ENCODE results near the gene RBM8A. TPM values are rescaled to one million over a fixed set of nuclear protein-coding genes. Genes with fewer than 3 reads are reported as not detected.

RBM8A gene
- total RNA-seq, 4 donors from 2014 or later: 120 to 176 (median 149) TPM

GRCh38 chr1:145878724-145879123, 48.6 kb downstream of the RBM8A start:
- no peak overlapping the region for H3K4me3 ChIP-seq (ENCODE audit: low read depth, poor library complexity, severe bottlenecking)
- WGBS, 2 donors: 80 to 86% methylated on average over 2 of the region's 2 CpGs
- intact Hi-C loops (cut with DNase I; ENCODE audit: low total_unique reads): no loop called here
- no peak for DNase-seq (ENCODE audit: low spot score in 2 of 2)
- no peak for TF ChIP-seq POLR2A (IDR thresholded peaks at IDR 0.05)
- no peak for TF ChIP-seq CTCF (IDR thresholded peaks at IDR 0.05)

GRCh38 chr1:145877923-145878486, 49.3 kb downstream of the RBM8A start:
- intact Hi-C loops (cut with DNase I; ENCODE audit: low total_unique reads): no loop called here
- 73 to 76% methylated on average over 7 of the region's 7 CpGs for WGBS, 2 donors
- H3K4me3 ChIP-seq (ENCODE audit: low read depth, poor library complexity, severe bottlenecking): no peak overlapping the region
- no peak for TF ChIP-seq POLR2A (IDR thresholded peaks at IDR 0.05)
- no peak for TF ChIP-seq CTCF (IDR thresholded peaks at IDR 0.05)
- DNase-seq (ENCODE audit: low spot score in 2 of 2): no peak

- TF ChIP-seq CTCF (IDR thresholded peaks at IDR 0.05) (no peak), POLR2A (IDR thresholded peaks at IDR 0.05) (no peak)
- intact Hi-C loops (cut with DNase I; ENCODE audit: low total_unique reads): no loop called here
- DNase-seq (ENCODE audit: low spot score in 2 of 2): no peak
- no peak overlapping the region for H3K4me3 ChIP-seq (ENCODE audit: low read depth, poor library complexity, severe bottlenecking)
- 95 to 98% methylated on average over 12 of the region's 12 CpGs for WGBS, 2 donors
Measured at GRCh38 chr1:145874646-145875045, 52.6 kb downstream of the RBM8A start.

GRCh38 chr1:145871994-145872924, 55.0 kb downstream of the RBM8A start:
- intact Hi-C loops (cut with DNase I; ENCODE audit: low total_unique reads): no loop called here
- 21 to 42% methylated on average over 42 to 47 of the region's 47 CpGs for WGBS, 2 donors
- TF ChIP-seq CTCF (IDR thresholded peaks at IDR 0.05) (no peak), POLR2A (IDR thresholded peaks at IDR 0.05) (no peak)

More at GRCh38 chr1:145871994-145872924, 55.0 kb downstream of the RBM8A start:
- DNase-seq (ENCODE audit: low spot score in 2 of 2): peak; percentile 59 to 95
- peak overlapping the region; percentile 11 for H3K4me3 ChIP-seq (ENCODE audit: low read depth, poor library complexity, severe bottlenecking)

Other genes starting within 250 kb of the RBM8A start
- gene PDZK1, start 220.1 kb downstream of the RBM8A start, total RNA-seq: 1 to 10 TPM in 3 of 4 donors, not detected in 1; 1.8 to 6.8 (median 3.1) TPM
- under 1 TPM in 2 of 4 donors, not detected in 2; 0.38 to 0.63 TPM for gene CD160, start 208.0 kb downstream of the RBM8A start, total RNA-seq
- gene RNF115, start 103.4 kb downstream of the RBM8A start, total RNA-seq: 10 to 100 TPM in 2 of 4 donors, 1 to 10 TPM in 2; 7.0 to 12.8 (median 9.3) TPM
- gene POLR3C, start 103.3 kb downstream of the RBM8A start, total RNA-seq: 10 to 100 TPM; 25.1 to 31.3 (median 27.0) TPM
- 1 to 10 TPM in 3 of 4 donors, under 1 TPM in 1; 0.25 to 5.0 (median 2.5) TPM for gene NUDT17, start 81.9 kb downstream of the RBM8A start, total RNA-seq
- gene PIAS3, start 68.4 kb downstream of the RBM8A start, total RNA-seq: 10 to 100 TPM; 22.8 to 47.7 (median 33.0) TPM
- gene ANKRD35, start 41.6 kb downstream of the RBM8A start, total RNA-seq: 10 to 100 TPM; 32.2 to 68.6 (median 48.4) TPM
- gene ITGA10, start 17.4 kb downstream of the RBM8A start, total RNA-seq: 1 to 10 TPM; 1.8 to 3.6 (median 2.6) TPM
- 10 to 100 TPM; 27.0 to 47.1 (median 30.2) TPM for gene PEX11B, start 8.8 kb downstream of the RBM8A start, total RNA-seq
- 10 to 100 TPM in 1 of 4 donors, 1 to 10 TPM in 3; 4.6 to 14.2 (median 7.7) TPM for gene LIX1L, start 30.5 kb upstream of the RBM8A start, total RNA-seq
- gene ANKRD34A, start 37.1 kb upstream of the RBM8A start, total RNA-seq: 1 to 10 TPM in 1 of 4 donors, under 1 TPM in 3; 0.12 to 1.3 (median 0.39) TPM
- gene POLR3GL, start 37.2 kb upstream of the RBM8A start, total RNA-seq: 10 to 100 TPM; 10.6 to 15.3 (median 14.2) TPM
- 1,000 to 10,000 TPM; 2,445 to 6,877 (median 3,895) TPM for gene TXNIP, start 69.1 kb upstream of the RBM8A start, total RNA-seq
- not detected for gene HJV, start 94.3 kb upstream of the RBM8A start, total RNA-seq
- gene NBPF10, start 217.3 kb upstream of the RBM8A start, total RNA-seq: 1 to 10 TPM; 1.5 to 2.4 (median 1.9) TPM

Measured in lower leg skin (tissue), 4 donors.